Glutamatergic neuron (in vitro differentiated cells): Measurements from ENCODE around the gene DUOX1. TPM values are rescaled to one million over a fixed set of nuclear protein-coding genes. Genes with fewer than 3 reads are reported as not detected.

Experiments
- DNase-seq: peaks from one replicate; pipeline ENCODE4 v3.0.0; 2022
- H3K27ac Mint-ChIP-seq: one replicate; pipeline ENCODE4 v1.8.0; 2020; ENCODE audit warnings: mild to moderate bottlenecking, mixed read lengths, inconsistent platforms; ENCODE audit not compliant: unreplicated experiment
- H3K27me3 Mint-ChIP-seq: one replicate; pipeline ENCODE4 v1.8.0; 2020; ENCODE audit warnings: mild to moderate bottlenecking, moderate library complexity, mixed read lengths, inconsistent platforms; ENCODE audit not compliant: unreplicated experiment
- H3K36me3 Mint-ChIP-seq: one replicate; pipeline ENCODE4 v1.8.0; 2020; ENCODE audit warnings: mild to moderate bottlenecking, mixed read lengths, inconsistent platforms; ENCODE audit not compliant: unreplicated experiment
- H3K4me1 Mint-ChIP-seq: one replicate; pipeline ENCODE4 v1.8.0; 2020; ENCODE audit warnings: mild to moderate bottlenecking, low read depth, mixed read lengths, inconsistent platforms; ENCODE audit not compliant: unreplicated experiment
- H3K4me3 Mint-ChIP-seq: one replicate; pipeline ENCODE4 v1.8.0; 2020; ENCODE audit warnings: mild to moderate bottlenecking, mixed read lengths, inconsistent platforms; ENCODE audit not compliant: unreplicated experiment
- H3K9me3 Mint-ChIP-seq: one replicate; pipeline ENCODE4 v1.8.0; 2020; ENCODE audit warnings: mild to moderate bottlenecking, moderate library complexity, mixed read lengths, inconsistent platforms; ENCODE audit not compliant: unreplicated experiment
- CTCF ChIP-seq: fragments of 200-600 bp; sonication (generic); IDR thresholded peaks from one replicate; pipeline ENCODE4 v1.5.0; 2021; ENCODE audit not compliant: partially characterized antibody, unreplicated experiment
- total RNA-seq: library from RNA; stranded (reverse); fragmentation: NEBNext Ultra II Directional; extraction: Animal tissue kit (Norgen Biotek cat#: 25700); gene quantifications from one replicate; pipeline ENCODE4 v1.2.1, GENCODE V29; 2021; ENCODE audit not compliant: unreplicated experiment

DUOX1 gene
- total RNA-seq, 1 donor from 2014 or later, result not detected

GRCh38 chr15:45171912-45172311, 42.1 kb downstream of the DUOX1 start:
- Mint-ChIP-seq H3K36me3 (peaks cover 15% of the 10 kb centered on the region), H3K4me1 (peaks cover 76% of the 10 kb centered on the region), H3K27ac (peak overlapping the region; percentile 85), H3K4me3 (no peak overlapping the region), H3K27me3 (peaks cover 29% of the 10 kb centered on the region), H3K9me3 (peaks cover 37% of the 10 kb centered on the region)
- DNase-seq, result no peak
- no peak for TF ChIP-seq CTCF

- Mint-ChIP-seq H3K4me3 (peak overlapping the region; percentile 49), H3K36me3 (peaks cover 24% of the 10 kb centered on the region), H3K4me1 (peaks cover 77% of the 10 kb centered on the region), H3K9me3 (peaks cover 31% of the 10 kb centered on the region), H3K27me3 (peaks cover 28% of the 10 kb centered on the region), H3K27ac (peak overlapping the region; percentile 88)
- no peak for TF ChIP-seq CTCF
- DNase-seq, result peak; percentile 27
These were observed 44.3 kb downstream of the DUOX1 start for GRCh38 chr15:45174069-45174468.

DNA sequence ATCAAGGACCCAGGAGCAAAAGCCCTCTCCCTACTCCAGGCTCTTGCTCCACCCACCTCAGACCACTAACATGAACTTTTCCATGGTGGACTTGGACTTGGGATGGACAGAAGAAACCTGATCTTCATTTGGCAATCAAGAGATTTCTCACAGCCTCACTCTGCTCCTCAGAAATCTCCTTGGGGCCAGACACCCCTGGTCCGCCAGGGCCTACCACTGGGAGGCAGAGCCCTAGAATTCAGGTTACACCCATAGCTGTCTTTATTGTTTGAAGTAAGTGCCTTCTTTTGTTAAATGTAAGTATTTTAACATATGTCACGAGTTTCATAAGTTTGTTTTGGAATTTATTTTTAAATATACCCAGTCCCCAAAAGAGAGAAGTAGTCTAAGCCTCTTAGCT, 44.8 kb downstream of the DUOX1 start:
- Mint-ChIP-seq H3K4me1 (peaks cover 75% of the 10 kb centered on the region), H3K27me3 (peaks cover 25% of the 10 kb centered on the region), H3K36me3 (peaks cover 24% of the 10 kb centered on the region), H3K4me3 (peak overlapping the region; percentile 59), H3K27ac (peak overlapping the region; percentile 87), H3K9me3 (peaks cover 29% of the 10 kb centered on the region)
- peak; percentile 4 for DNase-seq
- no peak for TF ChIP-seq CTCF

GRCh38 chr15:45177285-45177684, 47.5 kb downstream of the DUOX1 start:
- TF ChIP-seq CTCF, result no peak
- H3K36me3 Mint-ChIP-seq, result peaks cover 34% of the 10 kb centered on the region
- H3K27ac Mint-ChIP-seq, result no peak overlapping the region
- peaks cover 30% of the 10 kb centered on the region for H3K9me3 Mint-ChIP-seq
- no peak for DNase-seq
- peaks cover 27% of the 10 kb centered on the region for H3K27me3 Mint-ChIP-seq
- peak overlapping the region; percentile 21 for H3K4me3 Mint-ChIP-seq
- peaks cover 71% of the 10 kb centered on the region for H3K4me1 Mint-ChIP-seq

DNA sequence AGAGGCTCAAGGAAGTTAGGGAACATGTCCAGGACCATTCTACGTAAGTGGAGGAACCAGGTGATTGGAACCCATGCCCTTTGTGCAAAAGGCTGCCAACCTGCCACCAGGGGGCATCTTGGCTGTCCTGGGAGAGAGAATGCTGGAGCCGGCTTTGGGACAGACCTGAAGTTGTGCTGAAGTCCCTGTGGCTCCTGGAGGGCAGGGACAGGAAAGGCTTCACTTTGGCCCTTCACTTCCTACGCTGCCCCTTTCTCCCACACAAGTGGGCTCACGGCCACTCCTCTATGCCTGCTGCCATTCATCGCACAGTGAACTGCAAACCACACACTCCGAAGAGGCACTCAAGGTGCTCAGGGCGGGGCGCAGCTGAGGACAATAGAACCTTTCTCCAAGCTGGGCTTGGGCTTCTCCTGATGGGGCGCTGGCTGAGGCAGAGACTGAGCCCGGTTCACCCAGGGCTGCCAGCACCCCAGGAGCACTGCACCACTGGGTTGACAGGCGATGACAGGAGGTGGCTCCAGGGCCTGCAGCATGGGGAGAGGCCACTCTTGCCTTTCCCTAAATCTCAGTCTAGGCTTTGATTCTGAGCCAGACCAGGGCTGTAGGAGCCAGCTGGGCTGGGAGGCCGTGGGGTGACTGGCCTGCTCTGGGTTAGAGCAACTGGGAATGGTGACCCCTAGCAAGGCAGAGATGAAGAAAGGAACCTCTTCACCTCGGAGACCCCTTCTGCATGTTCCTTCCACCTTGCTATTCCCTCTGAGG, 49.6 kb downstream of the DUOX1 start:
- peak overlapping the region; percentile 85 for H3K27ac Mint-ChIP-seq
- peaks cover 30% of the 10 kb centered on the region for H3K9me3 Mint-ChIP-seq
- H3K4me3 Mint-ChIP-seq, result peak overlapping the region; percentile 81
- peak; percentile 44 for TF ChIP-seq CTCF
- H3K36me3 Mint-ChIP-seq, result peaks cover 33% of the 10 kb centered on the region
- peaks cover 67% of the 10 kb centered on the region for H3K4me1 Mint-ChIP-seq
- peak; percentile 34 for DNase-seq
- peaks cover 27% of the 10 kb centered on the region for H3K27me3 Mint-ChIP-seq
